Panc1 (cell line): ENCODE results near the gene CENPP. TPM values are rescaled to one million over a fixed set of nuclear protein-coding genes. Genes with fewer than 3 reads are reported as not detected.

Experiments
- ATAC-seq: fragments of 200-7000 bp; cut with Tn5 transposase; 2 replicates; pipeline ENCODE4 v1.9.1; 2020; ENCODE audit warnings: mild to moderate bottlenecking, moderate library complexity
- BruUV-seq: library from RNA; stranded (reverse); fragments of 400-500 nt; replicated peaks from 2 replicates; lab custom pipeline; 2021; lab: Mats Ljungman, UMichigan
- CTCF ChIA-PET: fragments of 300-600 bp; sonication (Branson Sonifier 250); formaldehyde crosslinking; loops from one replicate; lab custom pipeline; 2022; ENCODE audit warnings: antibody characterized with exemption; lab: Charles Lee
- POLR2A ChIA-PET: fragments of 300-600 bp; sonication (Branson Sonifier 250); formaldehyde crosslinking; loops from one replicate; lab custom pipeline; 2022; ENCODE audit warnings: antibody characterized with exemption; lab: Charles Lee
- DNase-seq: peaks from one replicate; pipeline ENCODE4 v3.0.0-alpha.2; 2010; ENCODE audit warnings: low read depth, low spot score
- H3K27ac ChIP-seq: 2 replicates; pipeline ENCODE4 v1.5.1; 2011; ENCODE audit warnings: mild to moderate bottlenecking, low read length, inconsistent platforms
- H3K27me3 ChIP-seq: fragments of 200-500 bp; sonication (Bioruptor generic); 2 replicates; pipeline ENCODE4 v1.6.0; 2014; ENCODE audit warnings: low read length, inconsistent platforms; ENCODE audit not compliant: control insufficient read depth, insufficient read depth
- H3K36me3 ChIP-seq: fragments of 200-500 bp; sonication (Bioruptor generic); 2 replicates; pipeline ENCODE4 v1.5.1; 2014; ENCODE audit warnings: inconsistent platforms, mild to moderate bottlenecking, low read length, moderate library complexity; ENCODE audit not compliant: control insufficient read depth, insufficient read depth
- H3K4me1 ChIP-seq: 2 replicates; pipeline ENCODE4 v1.5.1; 2011; ENCODE audit warnings: inconsistent platforms, mild to moderate bottlenecking, low read length, moderate library complexity; ENCODE audit not compliant: control insufficient read depth, insufficient read depth
- H3K4me3 ChIP-seq, 2 experiments: 2 replicates each; pipeline ENCODE4 v1.5.1; 2011 to 2012; ENCODE audit warnings: low read depth in 2 of 2, low read length in 2 of 2, mild to moderate bottlenecking in 2 of 2, inconsistent platforms in 1 of 2, moderate library complexity in 1 of 2
- H3K9me3 ChIP-seq: fragments of 200-500 bp; sonication (Bioruptor generic); 2 replicates; pipeline ENCODE4 v1.5.1; 2014; ENCODE audit warnings: low read depth, mild to moderate bottlenecking, inconsistent platforms, low read length, moderate library complexity; ENCODE audit not compliant: control insufficient read depth, insufficient read depth
- POLR2AphosphoS5 ChIP-seq: IDR thresholded peaks from 2 replicates; pipeline ENCODE4 v1.6.1; 2012; ENCODE audit warnings: mild to moderate bottlenecking, low read depth, low read length, moderate library complexity
- SIN3A ChIP-seq: IDR thresholded peaks from 2 replicates; pipeline ENCODE4 v1.6.1; 2012; ENCODE audit warnings: low read depth, mild to moderate bottlenecking, low read length, moderate library complexity, borderline replicate concordance; ENCODE audit not compliant: insufficient read depth
- TCF7L2 ChIP-seq: IDR thresholded peaks from 2 replicates; pipeline ENCODE4 v1.6.1; 2011; ENCODE audit warnings: mild to moderate bottlenecking, low read depth, low read length, inconsistent platforms
- in situ Hi-C: cut with HindIII; loops from 2 replicates; pipeline ENCODE4 v1.10.0; 2016; ENCODE audit warnings: low sequenced_read_pairs, low pct_unique_long_range_greater_than_20kb
- intact Hi-C: fragments of 100-400 bp; cut with micrococcal nuclease; formaldehyde crosslinking; loops from one replicate; pipeline ENCODE4 v1.10.0; 2022; ENCODE audit not compliant: unreplicated experiment
- total RNA-seq: library from RNA; stranded (reverse); gene quantifications from one replicate; pipeline ENCODE4 v1.2.1, GENCODE V29; 2021; ENCODE audit not compliant: unreplicated experiment
- TF ChIP-seq, protein P1 (sequence below): fragments of 450-650 bp; IDR thresholded peaks from 2 replicates; pipeline ENCODE4 v1.5.1; 2017; ENCODE audit warnings: mild to moderate bottlenecking
- TF ChIP-seq, protein P2 (sequence below), 2 experiments: IDR thresholded peaks; 2 replicates each; pipeline ENCODE4 v1.6.1; 2011 to 2012; ENCODE audit warnings: low read depth in 2 of 2, control low read depth in 1 of 2, low read length in 1 of 2, mild to moderate bottlenecking in 1 of 2, moderate library complexity in 1 of 2; ENCODE audit not compliant: insufficient read depth in 1 of 2

The CENPP gene
- total RNA-seq, 1 experiment from 2014 or later, result 6.7 TPM

DNA sequence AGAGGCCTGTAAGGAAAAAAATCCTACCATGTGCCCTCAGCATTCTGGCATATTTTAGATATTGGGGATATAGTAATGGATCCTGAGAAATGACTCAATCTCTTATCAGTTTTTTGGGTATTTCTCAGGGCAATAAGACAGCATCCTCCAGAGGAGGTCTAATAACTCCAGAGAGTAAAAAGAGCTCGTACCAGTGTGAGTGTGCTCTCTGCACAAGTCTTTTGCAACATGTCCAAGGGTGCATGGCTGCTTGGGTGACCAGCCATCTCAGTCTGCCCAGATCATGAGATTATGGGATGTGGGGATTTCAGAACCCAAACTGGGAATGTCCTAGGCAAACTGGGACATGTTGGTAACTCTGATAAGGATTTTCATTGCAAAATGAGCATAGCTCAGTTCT lies 141.3 kb downstream of the CENPP start:
- no TSS peak for BruUV-seq
- TF ChIP-seq, protein P1, sequence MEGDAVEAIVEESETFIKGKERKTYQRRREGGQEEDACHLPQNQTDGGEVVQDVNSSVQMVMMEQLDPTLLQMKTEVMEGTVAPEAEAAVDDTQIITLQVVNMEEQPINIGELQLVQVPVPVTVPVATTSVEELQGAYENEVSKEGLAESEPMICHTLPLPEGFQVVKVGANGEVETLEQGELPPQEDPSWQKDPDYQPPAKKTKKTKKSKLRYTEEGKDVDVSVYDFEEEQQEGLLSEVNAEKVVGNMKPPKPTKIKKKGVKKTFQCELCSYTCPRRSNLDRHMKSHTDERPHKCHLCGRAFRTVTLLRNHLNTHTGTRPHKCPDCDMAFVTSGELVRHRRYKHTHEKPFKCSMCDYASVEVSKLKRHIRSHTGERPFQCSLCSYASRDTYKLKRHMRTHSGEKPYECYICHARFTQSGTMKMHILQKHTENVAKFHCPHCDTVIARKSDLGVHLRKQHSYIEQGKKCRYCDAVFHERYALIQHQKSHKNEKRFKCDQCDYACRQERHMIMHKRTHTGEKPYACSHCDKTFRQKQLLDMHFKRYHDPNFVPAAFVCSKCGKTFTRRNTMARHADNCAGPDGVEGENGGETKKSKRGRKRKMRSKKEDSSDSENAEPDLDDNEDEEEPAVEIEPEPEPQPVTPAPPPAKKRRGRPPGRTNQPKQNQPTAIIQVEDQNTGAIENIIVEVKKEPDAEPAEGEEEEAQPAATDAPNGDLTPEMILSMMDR, result no peak
- TF ChIP-seq, protein P2, sequence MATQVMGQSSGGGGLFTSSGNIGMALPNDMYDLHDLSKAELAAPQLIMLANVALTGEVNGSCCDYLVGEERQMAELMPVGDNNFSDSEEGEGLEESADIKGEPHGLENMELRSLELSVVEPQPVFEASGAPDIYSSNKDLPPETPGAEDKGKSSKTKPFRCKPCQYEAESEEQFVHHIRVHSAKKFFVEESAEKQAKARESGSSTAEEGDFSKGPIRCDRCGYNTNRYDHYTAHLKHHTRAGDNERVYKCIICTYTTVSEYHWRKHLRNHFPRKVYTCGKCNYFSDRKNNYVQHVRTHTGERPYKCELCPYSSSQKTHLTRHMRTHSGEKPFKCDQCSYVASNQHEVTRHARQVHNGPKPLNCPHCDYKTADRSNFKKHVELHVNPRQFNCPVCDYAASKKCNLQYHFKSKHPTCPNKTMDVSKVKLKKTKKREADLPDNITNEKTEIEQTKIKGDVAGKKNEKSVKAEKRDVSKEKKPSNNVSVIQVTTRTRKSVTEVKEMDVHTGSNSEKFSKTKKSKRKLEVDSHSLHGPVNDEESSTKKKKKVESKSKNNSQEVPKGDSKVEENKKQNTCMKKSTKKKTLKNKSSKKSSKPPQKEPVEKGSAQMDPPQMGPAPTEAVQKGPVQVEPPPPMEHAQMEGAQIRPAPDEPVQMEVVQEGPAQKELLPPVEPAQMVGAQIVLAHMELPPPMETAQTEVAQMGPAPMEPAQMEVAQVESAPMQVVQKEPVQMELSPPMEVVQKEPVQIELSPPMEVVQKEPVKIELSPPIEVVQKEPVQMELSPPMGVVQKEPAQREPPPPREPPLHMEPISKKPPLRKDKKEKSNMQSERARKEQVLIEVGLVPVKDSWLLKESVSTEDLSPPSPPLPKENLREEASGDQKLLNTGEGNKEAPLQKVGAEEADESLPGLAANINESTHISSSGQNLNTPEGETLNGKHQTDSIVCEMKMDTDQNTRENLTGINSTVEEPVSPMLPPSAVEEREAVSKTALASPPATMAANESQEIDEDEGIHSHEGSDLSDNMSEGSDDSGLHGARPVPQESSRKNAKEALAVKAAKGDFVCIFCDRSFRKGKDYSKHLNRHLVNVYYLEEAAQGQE (IDR thresholded peaks at IDR 0.05; ENCODE audit: insufficient read depth in 1 of 2, low read depth in 2 of 2, low read length in 1 of 2), result no peak
- no peak for TF ChIP-seq TCF7L2
- TF ChIP-seq SIN3A, result no peak
- TF ChIP-seq POLR2AphosphoS5, result no peak
- H3K27ac ChIP-seq, result no peak overlapping the region
- H3K27me3 ChIP-seq, result no peaks in the 10 kb centered on the region
- in situ Hi-C loops (no loop called here), intact Hi-C loops (no loop called here)
- H3K9me3 ChIP-seq, result no peaks in the 10 kb centered on the region
- no peaks in the 10 kb centered on the region for H3K4me1 ChIP-seq
- ChIA-PET POLR2A (no interaction called here), CTCF (interaction anchor here (0.6 kb wide), 1 partner anchor 168 kb away, joined by 3 read pairs; no protein-coding TSS in a partner anchor)
- no peaks in the 10 kb centered on the region for H3K36me3 ChIP-seq
- no peak for ATAC-seq
- no peak for DNase-seq
- H3K4me3 ChIP-seq, result no peak overlapping the region

DNA sequence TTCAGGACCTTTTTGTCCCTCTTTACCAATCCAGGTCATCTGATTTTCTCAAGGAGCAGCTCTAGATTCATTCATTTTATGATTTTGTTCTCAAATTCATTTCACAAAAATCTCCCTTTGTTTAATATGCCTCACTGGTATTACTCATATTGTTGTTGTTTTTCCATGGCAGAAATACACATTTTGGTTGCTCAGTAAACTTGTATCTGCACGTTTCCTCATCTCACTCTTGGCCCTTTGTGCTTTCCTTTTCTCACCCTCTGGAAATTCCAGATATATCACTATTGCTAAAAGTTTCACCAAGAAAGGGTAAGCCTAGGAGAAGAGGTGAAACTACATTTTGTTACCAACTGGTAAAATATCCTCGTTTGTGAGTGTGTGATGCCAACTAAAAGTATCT lies 141.8 kb downstream of the CENPP start:
- POLR2A ChIA-PET, result no interaction called here
- Histone ChIP-seq H3K27ac (no peak overlapping the region), H3K4me1 (no peaks in the 10 kb centered on the region), H3K27me3 (no peaks in the 10 kb centered on the region), H3K36me3 (no peaks in the 10 kb centered on the region), H3K4me3 (no peak overlapping the region), H3K9me3 (no peaks in the 10 kb centered on the region)
- no peak for DNase-seq
- in situ Hi-C loops, result no loop called here
- no peak for ATAC-seq
- intact Hi-C loops, result no loop called here
- BruUV-seq, result no TSS peak
- CTCF ChIA-PET, result interaction anchor here (0.6 kb wide), 1 partner anchor 167 kb away, joined by 3 read pairs; no protein-coding TSS in a partner anchor
- TF ChIP-seq, protein P1, result no peak
- TF ChIP-seq SIN3A (no peak), POLR2AphosphoS5 (no peak), TCF7L2 (no peak)
- TF ChIP-seq, protein P2 (IDR thresholded peaks at IDR 0.05; ENCODE audit: insufficient read depth in 1 of 2, low read depth in 2 of 2, low read length in 1 of 2), result no peak
